IMR-90 (cell line): Measurements from ENCODE around the gene NDEL1.

Experiments used
- BHLHE40 ChIP-seq: fragments of 150-350 bp; IDR thresholded peaks from 2 replicates; pipeline ENCODE4 v1.6.1; 2016; ENCODE audit warnings: mild to moderate bottlenecking, low read depth, low read length
- CEBPB ChIP-seq: IDR thresholded peaks from 2 replicates; pipeline ENCODE4 v1.6.1; 2012; ENCODE audit warnings: low read depth, low read length, improper control_type of control experiment
- CHD1 ChIP-seq: IDR thresholded peaks from 2 replicates; pipeline ENCODE4 v1.6.1; 2012; ENCODE audit warnings: low read depth, low read length, improper control_type of control experiment
- CTCF ChIP-seq: conservative IDR thresholded peaks from 2 replicates; pipeline ENCODE4 v1.5.1; 2012; ENCODE audit warnings: mild to moderate bottlenecking, low read depth, low read length, improper control_type of control experiment
- ELK1 ChIP-seq: fragments of 150-350 bp; IDR thresholded peaks from 2 replicates; pipeline ENCODE4 v1.6.1; 2016; ENCODE audit warnings: low read depth, mild to moderate bottlenecking, low read length, moderate library complexity, borderline replicate concordance
- FOS ChIP-seq: fragments of 150-350 bp; IDR thresholded peaks from 2 replicates; pipeline ENCODE4 v1.6.1; 2016; ENCODE audit warnings: low read depth, low read length
- MAZ ChIP-seq: IDR thresholded peaks from 2 replicates; pipeline ENCODE4 v1.6.1; 2012; ENCODE audit warnings: low read depth, mild to moderate bottlenecking, low read length, improper control_type of control experiment, moderate library complexity, borderline replicate concordance
- MXI1 ChIP-seq: IDR thresholded peaks from 2 replicates; pipeline ENCODE4 v1.6.1; 2012; ENCODE audit warnings: low read depth, mild to moderate bottlenecking, low read length, moderate library complexity, borderline replicate concordance
- NFE2L2 ChIP-seq: fragments of 150-350 bp; IDR thresholded peaks from 2 replicates; pipeline ENCODE4 v1.6.1; 2016; ENCODE audit warnings: low read depth, mild to moderate bottlenecking, low read length
- POLR2A ChIP-seq: IDR thresholded peaks from 2 replicates; pipeline ENCODE4 v1.6.1; 2012; ENCODE audit warnings: mild to moderate bottlenecking, low read depth, low read length
- RAD21 ChIP-seq: IDR thresholded peaks from 2 replicates; pipeline ENCODE4 v1.6.1; 2012; ENCODE audit warnings: low read length, improper control_type of control experiment
- RFX5 ChIP-seq: IDR thresholded peaks from 2 replicates; pipeline ENCODE4 v1.8.0; 2012; ENCODE audit warnings: low read depth, mild to moderate bottlenecking, low read length, moderate library complexity
- SMC3 ChIP-seq: fragments of 150-350 bp; IDR thresholded peaks from 2 replicates; pipeline ENCODE4 v1.6.1; 2016; ENCODE audit warnings: low read depth, mild to moderate bottlenecking, antibody characterized with exemption, low read length, moderate library complexity
- USF2 ChIP-seq: fragments of 150-350 bp; IDR thresholded peaks from 2 replicates; pipeline ENCODE4 v1.6.1; 2017; ENCODE audit warnings: mild to moderate bottlenecking, antibody characterized with exemption, low read length, low read depth

GRCh38 chr17:8413938-8414337 is 21.7 kb upstream of the NDEL1 start:
- TF ChIP-seq POLR2A (no peak), CTCF (no peak), USF2 (no peak), MAZ (no peak), SMC3 (no peak), CEBPB (no peak), ELK1 (no peak), RAD21 (no peak), CHD1 (no peak), BHLHE40 (no peak), MXI1 (no peak), RFX5 (no peak), NFE2L2 (no peak), FOS (no peak)
